ENCODE results near the gene INTS6. TPM values are rescaled to one million over a fixed set of nuclear protein-coding genes. Genes with fewer than 3 reads are reported as not detected.

INTS6 gene
- total RNA-seq, 1 experiment from 2014 or later, result 26.6 TPM

DNA sequence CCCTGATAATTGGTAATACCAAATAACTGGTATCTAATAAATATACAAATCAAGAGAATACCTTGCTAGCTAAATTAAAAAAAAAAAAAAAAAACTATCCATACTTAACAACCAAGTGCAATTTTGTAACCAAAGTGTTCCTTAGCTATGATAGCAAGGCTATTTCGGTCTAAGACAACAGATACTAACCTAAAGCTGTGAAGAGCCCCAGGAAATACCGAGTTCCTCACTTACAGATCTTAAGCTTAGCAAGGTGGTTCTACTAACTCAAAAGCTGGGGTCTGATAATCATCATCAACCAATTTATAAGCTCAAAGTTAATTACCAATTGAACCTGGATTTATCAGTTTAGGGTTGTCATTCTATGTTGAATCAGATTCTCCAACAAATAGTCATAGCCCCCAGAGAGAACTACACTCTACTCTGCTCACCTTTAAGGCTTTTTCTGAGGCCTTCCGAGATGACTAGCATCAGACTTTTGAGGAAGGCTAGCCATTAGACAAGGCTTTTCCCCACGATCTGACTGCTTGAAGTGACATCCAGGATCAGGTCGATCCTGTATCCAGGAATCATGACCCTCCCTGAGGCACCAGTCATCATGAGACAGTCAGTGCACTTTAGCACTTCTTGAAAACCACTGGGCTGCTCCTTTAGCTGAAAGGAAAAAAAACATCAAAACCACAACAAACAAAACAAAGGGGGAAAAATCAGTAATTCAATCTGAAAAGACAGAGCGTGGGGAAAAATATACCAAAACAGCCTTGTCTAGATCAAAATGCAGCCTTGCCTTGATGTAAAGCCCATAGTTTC, 31.9 kb downstream of the INTS6 start:
- H3K4me2 ChIP-seq (ENCODE audit: low read length), result no peak overlapping the region
- no peaks in the 10 kb centered on the region for H4K20me1 ChIP-seq (ENCODE audit: low read length)
- no peaks in the 10 kb centered on the region for H3K27me3 ChIP-seq (ENCODE audit: low read length)
- H3K36me3 ChIP-seq (ENCODE audit: low read depth, low read length), result peaks cover 24% of the 10 kb centered on the region
- H3K9ac ChIP-seq (ENCODE audit: low read length), result no peak overlapping the region
- no peak overlapping the region for H3K27ac ChIP-seq (ENCODE audit: low read length)
- H3K9me2 ChIP-seq (replicated peaks; ENCODE audit: low read length), result no peaks in the 10 kb centered on the region
- no peak for DNase-seq
- peaks cover 94% of the 10 kb centered on the region for H3K79me2 ChIP-seq (ENCODE audit: low read length)
- BruUV-seq (replicated peaks), result no TSS peak
- intact Hi-C loops (cut with micrococcal nuclease), result no loop called here
- POLR2A ChIA-PET (ENCODE audit: unreplicated experiment), result no interaction called here
- no peaks in the 10 kb centered on the region for H3F3A ChIP-seq (ENCODE audit: low read length, unreplicated experiment)
- TF ChIP-seq, protein P1, sequence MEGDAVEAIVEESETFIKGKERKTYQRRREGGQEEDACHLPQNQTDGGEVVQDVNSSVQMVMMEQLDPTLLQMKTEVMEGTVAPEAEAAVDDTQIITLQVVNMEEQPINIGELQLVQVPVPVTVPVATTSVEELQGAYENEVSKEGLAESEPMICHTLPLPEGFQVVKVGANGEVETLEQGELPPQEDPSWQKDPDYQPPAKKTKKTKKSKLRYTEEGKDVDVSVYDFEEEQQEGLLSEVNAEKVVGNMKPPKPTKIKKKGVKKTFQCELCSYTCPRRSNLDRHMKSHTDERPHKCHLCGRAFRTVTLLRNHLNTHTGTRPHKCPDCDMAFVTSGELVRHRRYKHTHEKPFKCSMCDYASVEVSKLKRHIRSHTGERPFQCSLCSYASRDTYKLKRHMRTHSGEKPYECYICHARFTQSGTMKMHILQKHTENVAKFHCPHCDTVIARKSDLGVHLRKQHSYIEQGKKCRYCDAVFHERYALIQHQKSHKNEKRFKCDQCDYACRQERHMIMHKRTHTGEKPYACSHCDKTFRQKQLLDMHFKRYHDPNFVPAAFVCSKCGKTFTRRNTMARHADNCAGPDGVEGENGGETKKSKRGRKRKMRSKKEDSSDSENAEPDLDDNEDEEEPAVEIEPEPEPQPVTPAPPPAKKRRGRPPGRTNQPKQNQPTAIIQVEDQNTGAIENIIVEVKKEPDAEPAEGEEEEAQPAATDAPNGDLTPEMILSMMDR (conservative IDR thresholded peaks at IDR 0.05; ENCODE audit: low read depth, low read length), result no peak
- TF ChIP-seq EZH2 (IDR thresholded peaks at IDR 0.05; ENCODE audit: low read length, unreplicated experiment) (no peak), EZH2phosphoT487 (IDR thresholded peaks at IDR 0.05; ENCODE audit: borderline replicate concordance, low read length) (no peak)
- ATAC-seq, result no peak
- CTCF ChIA-PET, result no interaction called here
- H3K4me1 ChIP-seq (ENCODE audit: insufficient read depth, low read length), result peaks cover 8% of the 10 kb centered on the region
- H2AFZ ChIP-seq (ENCODE audit: low read length), result no peak overlapping the region
- no peaks in the 10 kb centered on the region for H3K9me3 ChIP-seq (ENCODE audit: low read length)
- no peak overlapping the region for H3K4me3 ChIP-seq (ENCODE audit: low read length)

DNA sequence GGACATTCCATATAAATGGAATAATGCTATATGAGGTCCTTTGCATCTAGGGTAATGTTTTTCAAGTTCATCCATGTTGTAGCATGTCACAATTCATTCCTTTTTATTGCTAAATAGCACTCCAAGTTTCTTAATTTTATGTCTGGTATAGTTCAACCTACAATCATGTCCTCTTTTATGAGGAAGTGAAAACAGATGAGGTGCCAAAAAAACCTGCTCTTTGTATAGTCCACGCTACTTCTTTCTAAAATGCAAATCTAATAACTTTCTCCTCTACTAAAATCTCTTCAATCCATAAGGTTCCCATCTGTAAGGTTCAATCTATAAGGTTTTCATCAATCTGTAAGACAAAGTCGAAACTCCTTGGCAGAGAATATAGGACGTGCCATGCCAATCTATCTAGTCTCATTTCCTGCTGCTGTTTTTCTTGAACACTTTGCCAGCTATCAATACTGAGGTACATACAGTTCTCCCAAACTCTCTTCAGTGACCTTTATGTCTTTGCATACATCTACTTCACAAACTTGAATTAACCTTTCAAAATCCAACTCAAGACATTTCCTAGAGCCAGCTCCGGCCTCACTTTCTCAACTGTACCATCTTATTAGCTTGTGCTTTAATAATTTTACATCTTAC, 33.7 kb downstream of the INTS6 start:
- intact Hi-C loops (cut with micrococcal nuclease), result no loop called here
- Histone ChIP-seq H4K20me1 (ENCODE audit: low read length) (no peaks in the 10 kb centered on the region), H3K79me2 (ENCODE audit: low read length) (peaks cover 90% of the 10 kb centered on the region), H3F3A (ENCODE audit: low read length, unreplicated experiment) (no peaks in the 10 kb centered on the region), H3K9me2 (replicated peaks; ENCODE audit: low read length) (no peaks in the 10 kb centered on the region), H2AFZ (ENCODE audit: low read length) (no peak overlapping the region), H3K4me1 (ENCODE audit: insufficient read depth, low read length) (peaks cover 8% of the 10 kb centered on the region), H3K9ac (ENCODE audit: low read length) (no peak overlapping the region), H3K36me3 (ENCODE audit: low read depth, low read length) (peaks cover 27% of the 10 kb centered on the region), H3K9me3 (ENCODE audit: low read length) (no peaks in the 10 kb centered on the region), H3K4me2 (ENCODE audit: low read length) (no peak overlapping the region), H3K4me3 (ENCODE audit: low read length) (no peak overlapping the region), H3K27ac (ENCODE audit: low read length) (no peak overlapping the region), H3K27me3 (ENCODE audit: low read length) (no peaks in the 10 kb centered on the region)
- TF ChIP-seq, protein P1 (conservative IDR thresholded peaks at IDR 0.05; ENCODE audit: low read depth, low read length), result no peak
- TF ChIP-seq EZH2 (IDR thresholded peaks at IDR 0.05; ENCODE audit: low read length, unreplicated experiment) (no peak), EZH2phosphoT487 (IDR thresholded peaks at IDR 0.05; ENCODE audit: borderline replicate concordance, low read length) (no peak)
- DNase-seq (no peak), ATAC-seq (no peak)
- BruUV-seq (replicated peaks), result no TSS peak
- POLR2A ChIA-PET (ENCODE audit: unreplicated experiment), result no interaction called here
- CTCF ChIA-PET, result no interaction called here

DNA sequence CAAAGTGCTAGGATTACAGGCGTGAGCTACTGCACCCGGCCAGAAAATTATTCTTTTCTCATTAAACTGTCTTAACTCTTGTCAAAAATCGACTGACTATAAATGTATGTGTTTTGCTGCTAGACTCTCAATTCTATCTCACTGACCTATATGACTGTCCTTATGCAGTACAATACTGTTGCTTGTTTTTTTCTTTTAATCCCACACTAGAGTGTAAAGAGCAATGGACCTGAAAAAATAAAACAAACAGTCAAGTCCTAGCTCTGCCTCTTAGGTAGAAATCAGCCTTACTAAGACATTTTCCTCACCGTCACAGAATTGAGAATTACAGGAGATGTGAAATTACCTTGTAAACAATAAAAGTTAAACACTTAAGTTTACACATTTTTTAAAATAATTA, 35.1 kb downstream of the INTS6 start:
- H3K36me3 ChIP-seq (ENCODE audit: low read depth, low read length), result peaks cover 21% of the 10 kb centered on the region
- POLR2A ChIA-PET (ENCODE audit: unreplicated experiment), result interaction anchor here (0.7 kb wide), 1 partner anchor 345 kb away, joined by 3 read pairs; no protein-coding TSS in a partner anchor
- no TSS peak for BruUV-seq (replicated peaks)

More for the DNA sequence above, 35.1 kb downstream of the INTS6 start:
- TF ChIP-seq EZH2 (IDR thresholded peaks at IDR 0.05; ENCODE audit: low read length, unreplicated experiment), result no peak
- no peak for TF ChIP-seq EZH2phosphoT487 (IDR thresholded peaks at IDR 0.05; ENCODE audit: borderline replicate concordance, low read length)
- TF ChIP-seq, protein P1 (conservative IDR thresholded peaks at IDR 0.05; ENCODE audit: low read depth, low read length), result no peak
- H3K9ac ChIP-seq (ENCODE audit: low read length), result no peak overlapping the region
- H3K27ac ChIP-seq (ENCODE audit: low read length), result no peak overlapping the region
- DNase-seq, result no peak
- no peaks in the 10 kb centered on the region for H3K27me3 ChIP-seq (ENCODE audit: low read length)
- no peak overlapping the region for H2AFZ ChIP-seq (ENCODE audit: low read length)
- H4K20me1 ChIP-seq (ENCODE audit: low read length), result no peaks in the 10 kb centered on the region
- peaks cover 90% of the 10 kb centered on the region for H3K79me2 ChIP-seq (ENCODE audit: low read length)
- CTCF ChIA-PET, result no interaction called here
- peaks cover 2% of the 10 kb centered on the region for H3K4me1 ChIP-seq (ENCODE audit: insufficient read depth, low read length)
- H3K9me3 ChIP-seq (ENCODE audit: low read length), result no peaks in the 10 kb centered on the region
- ATAC-seq, result no peak
- intact Hi-C loops (cut with micrococcal nuclease), result no loop called here
- H3K4me2 ChIP-seq (ENCODE audit: low read length), result no peak overlapping the region
- H3K4me3 ChIP-seq (ENCODE audit: low read length), result no peak overlapping the region
- H3K9me2 ChIP-seq (replicated peaks; ENCODE audit: low read length), result no peaks in the 10 kb centered on the region
- H3F3A ChIP-seq (ENCODE audit: low read length, unreplicated experiment), result no peaks in the 10 kb centered on the region

Measured in PC-3 (cell line).